B cell (primary cell): ENCODE measurements around the gene MYT1.
"Not testable (repeated sequence)": the region's sequence is repeated elsewhere in the genome, so short reads cannot be mapped to it uniquely, and the experiment has no call there.

ENCODE experiments used
- CTCF ChIP-seq: fragments of 200-600 bp; IDR thresholded peaks from one replicate; pipeline ENCODE4 v1.8.0; 2022; ENCODE audit warnings: antibody characterized with exemption, mild to moderate bottlenecking
- EZH2 ChIP-seq: IDR thresholded peaks from 2 replicates; pipeline ENCODE4 v1.6.1; 2012; ENCODE audit warnings: borderline replicate concordance, low read depth, mild to moderate bottlenecking, moderate library complexity, low read length; ENCODE audit not compliant: insufficient read depth, poor library complexity, severe bottlenecking

DNA sequence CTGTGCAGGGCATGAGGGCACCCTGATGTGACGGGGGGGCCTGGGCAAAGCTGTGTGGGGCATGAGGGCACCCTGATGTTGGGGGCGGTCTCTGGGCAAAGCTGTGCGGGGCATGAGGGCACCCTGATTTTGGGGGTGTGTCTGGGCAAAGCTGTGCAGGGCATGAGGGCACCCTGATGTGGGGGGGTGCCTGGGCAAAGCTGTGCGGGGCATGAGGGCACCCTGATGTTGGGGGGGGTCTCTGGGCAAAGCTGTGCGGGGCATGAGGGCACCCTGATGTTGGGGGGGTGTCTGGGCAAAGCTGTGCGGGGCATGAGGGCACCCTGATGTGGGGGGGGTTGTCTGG is 46.8 kb upstream of the MYT1 start:
- TF ChIP-seq CTCF, EZH2: not testable (repeated sequence)
